Measurements from ENCODE around the gene SPTBN5. TPM values are rescaled to one million over a fixed set of nuclear protein-coding genes. Genes with fewer than 3 reads are reported as not detected.

The SPTBN5 gene
- total RNA-seq, 1 experiment from 2014 or later, result 2.5 TPM

DNA sequence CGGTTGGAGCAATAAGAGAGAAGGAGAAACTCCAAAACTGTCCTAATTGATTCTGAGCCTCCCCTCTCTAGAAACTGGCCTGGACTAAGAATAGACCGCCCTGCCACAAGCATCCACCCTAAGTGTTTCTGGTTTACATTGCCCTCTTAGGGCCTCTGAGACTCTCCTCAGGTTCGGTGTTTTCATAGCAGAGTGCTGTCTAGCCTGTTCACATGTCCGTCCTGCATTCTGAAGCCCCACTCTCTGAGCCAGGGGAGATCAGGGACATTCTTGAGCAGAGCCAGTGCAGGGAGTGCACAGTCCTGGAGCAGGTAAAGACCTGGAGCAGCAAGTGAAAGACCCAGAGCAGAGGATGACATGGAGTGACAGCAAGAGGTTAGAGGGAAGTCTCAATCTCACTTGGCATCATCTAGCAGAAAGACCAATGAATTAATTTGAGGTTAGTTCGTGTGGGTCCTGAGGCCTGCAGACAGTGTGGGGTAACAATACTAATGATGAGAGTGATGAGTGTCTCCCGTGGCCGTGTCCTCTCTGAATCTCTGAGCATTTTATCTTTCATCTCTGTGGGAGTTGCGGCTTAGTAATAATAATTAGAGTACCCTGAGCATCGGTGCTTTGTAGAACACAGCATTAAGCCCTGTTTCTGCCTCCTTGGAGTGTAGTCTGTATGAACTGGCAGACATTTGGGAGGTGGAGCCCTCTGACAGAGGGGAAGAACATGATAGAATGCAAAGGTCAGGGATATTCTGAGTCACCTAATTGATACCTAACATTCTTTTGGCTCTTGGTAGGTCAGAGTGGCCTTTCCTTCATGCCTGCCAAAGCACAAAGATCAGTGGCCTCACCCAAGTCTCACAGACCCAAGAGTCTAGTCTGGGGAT lies 95.0 kb downstream of the SPTBN5 start:
- BruUV-seq (replicated peaks), result no TSS peak
- TF ChIP-seq, protein P1, sequence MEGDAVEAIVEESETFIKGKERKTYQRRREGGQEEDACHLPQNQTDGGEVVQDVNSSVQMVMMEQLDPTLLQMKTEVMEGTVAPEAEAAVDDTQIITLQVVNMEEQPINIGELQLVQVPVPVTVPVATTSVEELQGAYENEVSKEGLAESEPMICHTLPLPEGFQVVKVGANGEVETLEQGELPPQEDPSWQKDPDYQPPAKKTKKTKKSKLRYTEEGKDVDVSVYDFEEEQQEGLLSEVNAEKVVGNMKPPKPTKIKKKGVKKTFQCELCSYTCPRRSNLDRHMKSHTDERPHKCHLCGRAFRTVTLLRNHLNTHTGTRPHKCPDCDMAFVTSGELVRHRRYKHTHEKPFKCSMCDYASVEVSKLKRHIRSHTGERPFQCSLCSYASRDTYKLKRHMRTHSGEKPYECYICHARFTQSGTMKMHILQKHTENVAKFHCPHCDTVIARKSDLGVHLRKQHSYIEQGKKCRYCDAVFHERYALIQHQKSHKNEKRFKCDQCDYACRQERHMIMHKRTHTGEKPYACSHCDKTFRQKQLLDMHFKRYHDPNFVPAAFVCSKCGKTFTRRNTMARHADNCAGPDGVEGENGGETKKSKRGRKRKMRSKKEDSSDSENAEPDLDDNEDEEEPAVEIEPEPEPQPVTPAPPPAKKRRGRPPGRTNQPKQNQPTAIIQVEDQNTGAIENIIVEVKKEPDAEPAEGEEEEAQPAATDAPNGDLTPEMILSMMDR (IDR thresholded peaks at IDR 0.05; ENCODE audit: insufficient read depth in 1 of 2, low read depth in 1 of 2, low read length in 1 of 2, severe bottlenecking in 1 of 2, unreplicated experiment in 1 of 2), result no peak
- no peak overlapping the region for H3K27ac Mint-ChIP-seq (ENCODE audit: unreplicated experiment)
- POLR2A ChIA-PET, result no interaction called here
- Histone ChIP-seq H3K27me3 (replicated peaks; ENCODE audit: control insufficient read depth, insufficient read depth, low read length) (no peaks in the 10 kb centered on the region), H3K36me3 (ENCODE audit: control insufficient read depth, insufficient read depth, low read length) (no peaks in the 10 kb centered on the region), H3K9me3 (no peaks in the 10 kb centered on the region), H3K4me3 (ENCODE audit: low read depth, low read length) (no peak overlapping the region), H3K4me1 (peaks cover 20% of the 10 kb centered on the region)
- H3K36me3 Mint-ChIP-seq (ENCODE audit: insufficient read depth, unreplicated experiment), result peaks cover 12% of the 10 kb centered on the region
- CTCF ChIA-PET, result no interaction called here
- H3K27me3 Mint-ChIP-seq (ENCODE audit: insufficient read depth, unreplicated experiment), result no peaks in the 10 kb centered on the region
- no peak for DNase-seq
- intact Hi-C loops (cut with micrococcal nuclease; ENCODE audit: unreplicated experiment), result no loop called here
- no peaks in the 10 kb centered on the region for H3K9me3 Mint-ChIP-seq (ENCODE audit: unreplicated experiment)
- no peak overlapping the region for H3K4me3 Mint-ChIP-seq (ENCODE audit: unreplicated experiment)
- peaks cover 7% of the 10 kb centered on the region for H3K4me1 Mint-ChIP-seq (ENCODE audit: low read depth, unreplicated experiment)

Small RNA genes lying within 50 kb of the gene (microRNA-seq; reads per million reads assigned to microRNA genes)
- gene MIR4310, result not detected

Other genes with a start within 250 kb of the SPTBN5 start
- 59.6 and 60.0 TPM in 2 replicates for gene MGA, start 233.6 kb downstream of the SPTBN5 start, total RNA-seq (2022)
- gene MAPKBP1, start 119.6 kb downstream of the SPTBN5 start, total RNA-seq (2022), result 16.2 and 23.0 TPM in 2 replicates
- gene JMJD7, start 66.0 kb downstream of the SPTBN5 start, total RNA-seq (2022), result 10.9 and 12.2 TPM in 2 replicates
- gene PLA2G4B, start 55.2 kb downstream of the SPTBN5 start, total RNA-seq (2022), result 5.8 and 6.0 TPM in 2 replicates
- 31.6 TPM in 2 replicates for gene EHD4, start 78.5 kb upstream of the SPTBN5 start, total RNA-seq (2022)
- 1.4 and 1.8 TPM in 2 replicates for gene PLA2G4E, start 127.0 kb upstream of the SPTBN5 start, total RNA-seq (2022)
- not detected in 2 replicates for gene PLA2G4D, start 200.5 kb upstream of the SPTBN5 start, total RNA-seq (2022)

Measured in Caco-2 (cell line).